CD1c-positive myeloid dendritic cell (primary cell): Measurements from ENCODE around the gene PDZK1.
"Not testable (repeated sequence)": the region's sequence is repeated elsewhere in the genome, so short reads cannot be mapped to it uniquely, and the experiment has no call there.

Experiments
- DNase-seq: peaks from one replicate; pipeline ENCODE4 v3.0.0-alpha.2; 2016; ENCODE audit errors: extremely low spot score

PDZK1 gene

GRCh38 chr1:145707183-145707867 is at the start of gene PDZK1:
Gene PDZK1 (minus strand): TSS chr1:145707368. CDS start chr1:145688021, 19,347 bp downstream.
- no peak for DNase-seq

GRCh38 chr1:145751491-145752037 is 44.4 kb upstream of the PDZK1 start:
- DNase-seq = no peak

GRCh38 chr1:145750426-145750825 is 43.3 kb upstream of the PDZK1 start:
- no peak for DNase-seq

GRCh38 chr1:145747398-145748247 is 40.5 kb upstream of the PDZK1 start:
- DNase-seq = no peak

- DNase-seq = no peak
These were observed 33.1 kb upstream of the PDZK1 start for GRCh38 chr1:145740269-145740668.

- DNase-seq = no peak
These were observed 29.0 kb upstream of the PDZK1 start for GRCh38 chr1:145736191-145736590.

- DNase-seq = no peak
These were observed 23.7 kb upstream of the PDZK1 start for GRCh38 chr1:145730900-145731299.

- no peak for DNase-seq
These were observed 23.3 kb upstream of the PDZK1 start for GRCh38 chr1:145730467-145730866.

GRCh38 chr1:145729666-145730436 is 22.7 kb upstream of the PDZK1 start:
- DNase-seq = no peak

- no peak for DNase-seq
These were observed 22.0 kb upstream of the PDZK1 start for GRCh38 chr1:145729196-145729595.

- not testable (repeated sequence) for DNase-seq
These were observed 19.0 kb upstream of the PDZK1 start for GRCh38 chr1:145726193-145726592.

GRCh38 chr1:145720878-145721671 is 13.9 kb upstream of the PDZK1 start:
- peak; percentile 69 for DNase-seq

GRCh38 chr1:145720556-145720877 is 13.3 kb upstream of the PDZK1 start:
- no peak for DNase-seq

GRCh38 chr1:145719230-145720079 is 12.3 kb upstream of the PDZK1 start, which contains the start of gene CD160:
Gene CD160 (plus strand): TSS chr1:145719499. CDS start chr1:145728328, 8,829 bp downstream.
- DNase-seq = no peak

- not testable (repeated sequence) for DNase-seq
These were observed 11.3 kb upstream of the PDZK1 start for GRCh38 chr1:145718465-145718864.

GRCh38 chr1:145717833-145718232 is 10.7 kb upstream of the PDZK1 start:
- DNase-seq = no peak

GRCh38 chr1:145716641-145717345 is 9.6 kb upstream of the PDZK1 start:
- DNase-seq = no peak

- DNase-seq = no peak
These were observed 7.5 kb upstream of the PDZK1 start for GRCh38 chr1:145714524-145715111.

- no peak for DNase-seq
These were observed 4.1 kb upstream of the PDZK1 start for GRCh38 chr1:145711213-145711651.
